HS-27A (cell line): Measurements from ENCODE around the gene DENND2A.
"Not testable (repeated sequence)": the region's sequence is repeated elsewhere in the genome, so short reads cannot be mapped to it uniquely, and the experiment has no call there.

Source experiments
- DNase-seq: peaks from one replicate; pipeline ENCODE4 v3.0.0-alpha.2; 2012; ENCODE audit warnings: low read depth, missing footprints

DENND2A gene

DNA sequence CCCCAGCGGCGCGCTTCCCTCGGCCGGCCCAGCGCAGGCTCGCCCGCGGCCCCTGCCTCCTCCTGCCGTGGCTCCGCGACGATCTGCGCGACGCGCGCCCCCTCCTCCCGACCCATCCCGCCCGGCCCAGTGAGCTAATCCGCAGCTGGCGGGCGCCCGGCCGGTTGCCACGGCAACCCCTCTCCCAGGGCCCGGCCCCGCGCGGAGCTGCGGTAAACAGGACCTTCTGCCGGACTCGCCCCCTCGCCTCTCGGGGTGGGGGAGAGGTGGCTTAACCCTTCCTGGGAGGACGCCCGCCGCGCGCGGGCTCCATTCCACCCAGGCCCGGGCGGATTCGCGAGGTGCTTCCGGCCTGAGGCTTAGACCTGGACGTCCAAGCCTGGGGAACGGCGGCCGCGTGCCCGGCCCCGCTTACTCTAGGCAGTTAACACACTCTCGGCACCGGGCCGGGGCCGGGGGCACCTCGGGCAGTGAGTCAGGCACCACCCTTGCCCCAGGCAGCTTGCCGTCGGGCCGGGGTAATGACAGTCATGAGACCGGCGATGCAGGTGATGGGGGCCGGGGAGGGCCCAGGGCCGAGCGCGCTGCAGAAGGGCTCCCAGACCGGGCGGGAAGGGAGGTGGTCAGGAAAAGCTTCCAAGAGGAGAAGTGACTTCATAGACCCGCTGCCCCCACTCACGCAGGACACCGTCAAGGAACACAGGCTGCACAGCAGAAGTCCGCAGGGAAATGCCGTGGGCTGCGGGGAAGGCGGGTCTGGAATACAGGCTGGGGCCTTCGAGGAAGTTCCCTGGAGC lies at the start of gene DENND2A:
Gene DENND2A, minus strand, starts transcription at position 87 of the 797 bp plus-strand sequence. CDS start 38,416 bp downstream, outside the sequence.
- no peak for DNase-seq

- no peak for DNase-seq
Measured at GRCh38 chr7:140689199-140690152, 48.9 kb upstream of the DENND2A start.

DNA sequence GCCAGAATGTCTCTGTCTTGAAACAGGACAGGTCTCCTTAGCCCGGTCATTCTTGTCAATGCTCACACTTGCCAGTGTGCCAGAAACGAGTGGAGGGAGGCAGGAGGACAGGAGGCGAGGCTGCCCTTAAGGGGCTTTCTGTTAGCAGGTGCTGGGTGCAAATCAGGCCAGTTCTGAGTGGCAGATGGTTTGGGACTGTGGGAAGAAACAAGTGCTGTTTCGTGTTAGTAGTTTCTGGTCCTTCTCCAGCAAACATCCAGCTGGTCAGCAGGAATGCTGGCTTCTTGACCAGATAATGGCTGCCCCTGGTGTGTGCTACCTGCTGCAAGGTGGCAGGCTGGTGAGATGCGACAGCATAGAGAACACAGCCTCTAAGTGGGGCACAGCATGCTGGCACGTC lies 47.7 kb upstream of the DENND2A start:
- DNase-seq = no peak

DNA sequence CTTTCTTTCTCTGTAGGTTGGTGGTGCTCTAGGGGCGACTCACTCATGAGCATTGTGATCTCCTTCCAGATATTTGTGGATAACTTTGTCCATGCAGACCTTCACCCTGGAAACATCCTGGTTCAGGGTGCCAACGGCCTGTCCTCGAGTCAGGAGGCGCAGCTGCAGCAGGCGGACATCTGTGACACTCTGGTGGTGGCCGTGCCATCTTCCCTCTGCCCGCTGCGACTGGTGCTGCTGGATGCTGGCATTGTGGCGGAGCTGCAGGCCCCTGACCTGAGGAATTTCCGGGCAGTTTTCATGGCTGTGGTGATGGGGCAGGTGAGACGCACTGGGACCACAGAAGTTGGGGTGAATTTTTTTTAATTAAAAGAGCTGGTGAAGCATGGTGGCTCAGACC lies 46.3 kb upstream of the DENND2A start:
- no peak for DNase-seq

DNA sequence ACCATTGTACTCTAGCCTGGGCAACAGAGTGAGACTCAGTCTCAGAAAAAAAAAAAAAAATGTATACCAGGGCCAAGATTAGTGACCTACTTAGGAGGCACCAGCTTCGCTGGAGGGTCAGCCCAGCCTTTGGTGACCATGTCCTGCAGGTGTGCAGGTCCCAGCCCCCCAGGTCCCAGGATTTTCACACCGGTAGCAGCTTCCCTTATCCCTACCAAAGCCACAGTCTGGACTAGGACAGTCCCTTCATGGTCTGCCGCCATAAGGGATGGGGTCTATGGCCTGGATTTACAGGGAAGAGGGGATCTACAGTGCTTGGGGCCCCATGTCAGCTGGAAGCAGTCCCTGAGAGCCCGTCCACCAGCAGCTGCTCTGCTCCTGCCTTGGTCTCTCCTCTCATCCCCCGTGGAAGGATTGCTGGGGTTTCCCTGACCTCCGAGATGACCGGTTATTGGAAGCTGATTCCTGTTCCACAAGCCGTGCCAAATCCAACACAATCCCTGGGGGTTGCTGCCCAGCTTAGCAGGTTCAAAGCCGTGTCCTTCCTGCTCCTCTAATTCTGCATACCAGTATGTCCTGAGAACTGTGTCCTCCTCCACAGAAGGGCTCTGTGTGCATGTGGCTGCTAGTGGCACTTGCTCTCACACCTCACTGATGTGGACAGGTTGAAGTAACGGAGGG lies 44.9 kb upstream of the DENND2A start:
- DNase-seq = no peak

GRCh38 chr7:140684066-140684950 lies 43.7 kb upstream of the DENND2A start:
- no peak for DNase-seq

GRCh38 chr7:140683657-140684056 lies 43.0 kb upstream of the DENND2A start:
- DNase-seq = no peak

DNA sequence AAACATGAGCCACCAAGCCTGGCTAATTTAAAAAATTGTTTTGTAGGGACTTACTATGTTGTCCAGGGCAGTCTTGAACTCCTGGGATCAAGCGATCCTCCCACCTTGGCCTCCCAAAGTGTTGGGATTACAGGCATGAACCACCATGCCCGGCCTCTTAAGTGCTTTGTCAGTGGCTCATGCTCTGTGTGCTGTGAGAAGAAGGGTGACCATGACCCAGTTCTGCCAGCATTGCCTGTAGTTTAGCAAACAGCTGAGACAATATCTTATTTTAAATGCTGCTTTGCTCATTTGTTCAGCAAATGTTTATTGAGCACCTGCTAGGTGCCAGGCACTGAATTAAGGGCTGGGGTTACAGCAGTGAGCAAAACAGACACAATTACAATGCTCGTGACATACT lies 41.2 kb upstream of the DENND2A start:
- no peak for DNase-seq

DNA sequence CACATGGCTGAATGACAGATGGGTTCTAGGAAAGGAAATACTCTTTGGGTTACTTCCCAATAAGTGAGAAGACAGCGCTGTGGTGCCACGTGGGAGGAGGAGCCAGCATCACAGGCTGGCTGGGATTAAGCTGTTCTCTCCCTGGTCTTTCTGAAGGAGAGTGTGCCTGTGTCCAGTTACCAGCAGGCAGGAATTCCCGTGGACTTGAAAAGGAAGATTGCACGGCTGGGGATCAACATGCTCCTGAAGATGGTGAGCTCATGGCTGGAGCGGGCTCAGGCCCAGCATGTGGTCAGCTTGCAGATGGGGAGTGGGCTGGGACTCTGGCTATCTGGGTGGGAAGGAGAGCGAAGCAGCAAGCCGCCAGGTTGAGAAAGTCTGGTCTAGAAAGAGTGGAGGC lies 40.3 kb upstream of the DENND2A start:
- DNase-seq = no peak

GRCh38 chr7:140679186-140679585 lies 38.6 kb upstream of the DENND2A start:
- no peak for DNase-seq

DNA sequence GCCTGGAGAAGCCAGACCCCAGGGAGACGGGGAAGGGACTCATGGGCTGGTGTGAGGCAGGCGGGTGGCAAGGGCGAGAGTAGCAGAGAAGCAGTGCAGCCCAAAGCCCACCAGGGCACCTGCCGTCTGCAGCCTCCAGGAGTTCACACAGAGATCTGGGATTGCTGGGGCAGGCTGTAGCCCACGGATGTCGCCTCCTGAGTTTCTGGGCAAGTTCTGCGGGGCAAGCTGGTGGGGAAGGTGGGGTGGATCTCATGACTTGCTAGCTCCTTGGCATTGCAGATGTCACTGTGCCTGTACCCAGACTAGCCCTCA lies 38.2 kb upstream of the DENND2A start:
- DNase-seq = no peak

DNA sequence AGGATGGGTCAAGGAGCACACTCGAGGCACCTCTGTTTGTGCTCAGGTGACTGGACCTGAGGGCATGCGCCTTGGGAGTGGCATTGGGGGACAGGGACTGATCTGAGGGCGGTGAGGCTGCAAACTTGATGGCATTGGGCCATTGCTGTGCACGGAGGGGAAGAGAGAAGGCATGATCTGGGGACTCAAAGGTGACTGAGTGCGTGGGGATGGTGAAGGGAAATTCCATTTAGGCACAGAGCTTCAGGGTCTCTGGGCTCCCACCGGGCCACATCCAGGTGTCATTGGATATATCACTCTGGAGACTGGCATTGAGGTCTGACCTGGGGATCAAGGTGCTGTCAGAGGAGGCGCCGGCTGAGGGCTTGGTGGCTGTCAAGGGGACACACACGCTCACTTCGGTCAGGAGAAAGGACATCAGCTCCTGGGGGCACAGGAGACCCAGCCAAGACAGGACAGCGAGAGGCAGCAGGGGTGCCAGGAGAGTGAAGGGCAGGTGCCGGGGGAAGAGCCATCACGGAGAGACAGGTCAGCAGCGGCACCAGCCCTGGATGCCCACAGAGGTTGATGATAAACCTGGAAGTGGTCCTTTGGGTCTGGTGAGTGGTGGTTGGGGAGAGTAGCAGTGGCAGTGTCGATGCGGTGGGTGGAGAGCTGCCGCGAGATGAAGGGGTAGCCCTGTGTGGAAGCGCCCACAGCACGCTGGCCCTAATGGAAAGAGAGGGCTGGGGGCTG lies 37.6 kb upstream of the DENND2A start:
- no peak for DNase-seq

DNA sequence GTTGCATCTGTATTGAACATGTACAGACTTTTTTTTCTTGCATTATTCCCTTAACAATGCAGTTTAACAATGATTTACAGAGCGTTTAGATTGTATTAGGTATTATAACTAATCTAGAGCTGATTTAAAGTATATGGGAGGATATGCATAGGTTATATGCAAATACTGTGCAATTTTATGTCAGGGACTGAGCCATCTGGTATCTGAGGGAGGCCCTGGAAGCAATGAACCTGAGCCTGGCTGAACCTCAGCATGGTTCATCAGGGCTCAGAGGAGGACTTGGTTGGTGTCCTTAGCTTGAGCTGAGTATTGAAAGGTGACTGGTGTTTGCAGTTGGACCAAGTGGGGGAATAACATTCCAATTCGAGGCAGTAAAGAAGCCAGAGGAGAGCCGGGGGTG lies 36.9 kb upstream of the DENND2A start:
- no peak for DNase-seq

- DNase-seq = not testable (repeated sequence)
Measured at GRCh38 chr7:140676956-140677355, 36.3 kb upstream of the DENND2A start.

- no peak for DNase-seq
Measured at GRCh38 chr7:140676306-140676705, 35.7 kb upstream of the DENND2A start.

DNA sequence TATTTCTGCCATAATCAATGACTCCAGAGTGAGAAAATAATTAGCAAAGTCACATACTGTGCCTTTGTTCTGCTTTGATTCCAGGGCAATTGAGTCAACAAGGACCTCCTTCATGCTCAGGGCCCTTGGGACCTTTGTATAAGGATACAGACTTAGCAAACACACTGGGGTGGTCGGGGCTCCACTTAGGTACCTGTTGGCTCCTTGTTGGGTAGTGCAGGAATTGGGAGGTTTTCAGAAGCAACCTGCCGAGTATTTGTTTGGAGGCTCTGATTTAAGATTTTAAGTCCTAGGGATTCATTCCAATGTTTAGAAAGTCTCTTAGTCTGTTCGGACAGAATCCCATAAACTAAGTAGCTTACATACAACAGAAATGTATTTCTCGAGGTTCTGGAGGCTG lies 35.1 kb upstream of the DENND2A start:
- no peak for DNase-seq

DNA sequence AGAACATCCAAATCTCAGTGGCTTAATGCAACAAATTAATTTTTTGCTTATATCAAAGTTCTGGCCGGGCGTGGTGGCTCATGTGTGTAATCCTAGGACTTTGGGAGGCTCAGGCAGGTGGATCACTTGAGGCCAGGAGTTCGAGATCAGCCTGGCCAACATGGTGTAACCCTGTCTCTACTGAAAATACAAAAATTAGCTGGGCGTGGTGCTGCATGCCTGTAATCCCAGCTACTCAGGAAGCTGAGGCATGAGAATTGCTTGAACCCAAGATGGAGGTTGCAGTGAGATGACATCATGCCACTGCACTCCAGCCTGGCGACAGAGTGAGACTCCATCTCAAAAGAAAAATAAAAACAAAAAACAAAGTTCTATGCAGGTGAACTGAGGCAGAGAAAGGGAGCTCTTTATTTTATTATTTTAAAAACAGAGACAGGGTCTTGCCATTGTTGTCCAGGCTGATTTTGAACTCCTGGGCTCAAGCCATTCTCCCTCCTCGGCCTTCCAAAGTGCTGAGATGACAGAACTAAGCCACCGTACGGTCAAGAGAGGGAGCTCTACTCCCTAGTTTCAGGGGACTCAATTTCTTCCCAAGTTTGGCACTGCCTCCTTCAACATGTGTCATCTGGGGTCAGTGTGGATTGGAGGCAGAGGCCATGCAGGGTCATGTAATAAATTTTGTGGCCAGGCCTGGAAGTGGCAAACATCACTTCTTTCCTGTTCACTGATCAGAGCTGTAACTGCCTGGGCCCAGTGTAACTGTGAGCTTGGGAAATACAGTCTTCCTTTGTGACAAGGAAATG lies 34.5 kb upstream of the DENND2A start:
- no peak for DNase-seq

GRCh38 chr7:140674356-140674800 lies 33.8 kb upstream of the DENND2A start:
- no peak for DNase-seq

DNA sequence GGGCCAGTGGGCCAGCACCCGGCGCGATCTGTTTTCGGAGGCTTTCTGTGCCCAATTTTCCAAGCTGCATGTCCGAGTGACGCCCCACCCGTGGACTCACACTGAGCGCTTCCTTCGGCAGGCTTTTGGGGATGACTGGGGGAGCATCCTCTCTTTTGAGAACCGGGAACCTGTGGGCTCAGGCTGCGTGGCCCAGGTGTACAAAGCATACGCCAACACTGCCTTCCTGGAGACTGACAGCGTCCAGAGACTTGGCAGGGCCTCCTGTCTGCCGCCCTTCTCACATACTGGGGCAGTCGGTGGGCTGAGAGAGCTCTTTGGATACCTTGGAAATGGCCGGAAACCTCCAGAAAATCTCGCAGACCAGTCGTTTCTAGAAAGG lies 33.2 kb upstream of the DENND2A start:
- no peak for DNase-seq
